NB4 (cell line): ENCODE measurements around the gene PDE1A.

Source experiments
- DNase-seq: peaks from one replicate; pipeline ENCODE4 v3.0.0; 2010; ENCODE audit warnings: low read depth
- H3K4me3 ChIP-seq: one replicate; pipeline ENCODE4 v1.5.1; 2011; ENCODE audit warnings: mild to moderate bottlenecking, low read depth, low read length, moderate library complexity
- CTCF ChIP-seq: IDR thresholded peaks from one replicate; pipeline ENCODE4 v1.5.1; 2012; ENCODE audit warnings: low read depth, low read length
- MAX ChIP-seq: IDR thresholded peaks from 2 replicates; pipeline ENCODE4 v1.6.1; 2011; ENCODE audit warnings: low read depth, low read length
- MYC ChIP-seq: IDR thresholded peaks from 2 replicates; pipeline ENCODE4 v1.6.1; 2011; ENCODE audit warnings: low read depth, low read length
- POLR2A ChIP-seq: IDR thresholded peaks from 2 replicates; pipeline ENCODE4 v1.6.1; 2011; ENCODE audit warnings: mild to moderate bottlenecking; ENCODE audit not compliant: insufficient read length; ENCODE audit errors: extremely low read depth

PDE1A gene

GRCh38 chr2:182302174-182302573 is 124.7 kb downstream of the PDE1A start:
- TF ChIP-seq MYC (no peak), CTCF (no peak)
- DNase-seq, result no peak

GRCh38 chr2:182301093-182301492 is 125.7 kb downstream of the PDE1A start:
- no peak for TF ChIP-seq MAX
- TF ChIP-seq POLR2A, result no peak
- no peak for TF ChIP-seq MYC
- TF ChIP-seq CTCF, result no peak
- H3K4me3 ChIP-seq, result no peak overlapping the region
- no peak for DNase-seq

More at GRCh38 chr2:182302174-182302573, 124.7 kb downstream of the PDE1A start:
- H3K4me3 ChIP-seq, result no peak overlapping the region

GRCh38 chr2:182300608-182301007 is 126.2 kb downstream of the PDE1A start:
- DNase-seq, result no peak
- H3K4me3 ChIP-seq, result no peak overlapping the region
- TF ChIP-seq MAX (no peak), CTCF (no peak), MYC (no peak), POLR2A (no peak)

- no peak overlapping the region for H3K4me3 ChIP-seq
- no peak for DNase-seq
- TF ChIP-seq MYC (no peak), CTCF (no peak), MAX (no peak), POLR2A (no peak)
These were observed 127.2 kb downstream of the PDE1A start for GRCh38 chr2:182299632-182300031.

GRCh38 chr2:182298456-182298855 is 128.4 kb downstream of the PDE1A start:
- H3K4me3 ChIP-seq, result no peak overlapping the region
- TF ChIP-seq POLR2A (no peak), MAX (no peak), CTCF (no peak), MYC (no peak)
- no peak for DNase-seq

- TF ChIP-seq POLR2A, result no peak
- no peak for TF ChIP-seq CTCF
- TF ChIP-seq MYC, result no peak
- no peak for TF ChIP-seq MAX
- H3K4me3 ChIP-seq, result no peak overlapping the region
- no peak for DNase-seq
These were observed 135.5 kb downstream of the PDE1A start for GRCh38 chr2:182291296-182291695.
